T-helper 1 cell treated with Interleukin-12 subunit alpha and Interleukin-12 subunit beta and Interleukin-4 antibody, amounts not matched to agents 30 ng/mL and 1 ng/mL, for 36 hours (primary cell): ENCODE data around the gene BLTP3B. TPM values are rescaled to one million over a fixed set of nuclear protein-coding genes. Genes with fewer than 3 reads are reported as not detected.
"Not testable (repeated sequence)": the region's sequence is repeated elsewhere in the genome, so short reads cannot be mapped to it uniquely, and the experiment has no call there.

Experiments used
- intact Hi-C: fragments of 100-400 bp; cut with micrococcal nuclease; formaldehyde crosslinking; loops from one replicate; pipeline ENCODE4 v1.15.1; 2024
- total RNA-seq: library from RNA; stranded (reverse); gene quantifications from 2 replicates; pipeline ENCODE4 v1.2.3, GENCODE V29; 2022

The BLTP3B gene
- total RNA-seq = 37.0 and 39.2 TPM in 2 replicates

GRCh38 chr12:100142851-100143559, at the start of gene BLTP3B:
Gene BLTP3B, minus strand, starts transcription at chr12:100142874. Its CDS starts 239 bp downstream, at chr12:100142635.
- intact Hi-C loops = loop anchor here (1.0 to 5.0 kb wide), 8 partner anchors 11 to 1626 kb away; partner anchors contain the start of genes ACTR6, APAF1, GAS2L3 and IKBIP

- intact Hi-C loops = no loop called here
Observed at GRCh38 chr12:100189636-100190394, 47.1 kb upstream of the BLTP3B start.

DNA sequence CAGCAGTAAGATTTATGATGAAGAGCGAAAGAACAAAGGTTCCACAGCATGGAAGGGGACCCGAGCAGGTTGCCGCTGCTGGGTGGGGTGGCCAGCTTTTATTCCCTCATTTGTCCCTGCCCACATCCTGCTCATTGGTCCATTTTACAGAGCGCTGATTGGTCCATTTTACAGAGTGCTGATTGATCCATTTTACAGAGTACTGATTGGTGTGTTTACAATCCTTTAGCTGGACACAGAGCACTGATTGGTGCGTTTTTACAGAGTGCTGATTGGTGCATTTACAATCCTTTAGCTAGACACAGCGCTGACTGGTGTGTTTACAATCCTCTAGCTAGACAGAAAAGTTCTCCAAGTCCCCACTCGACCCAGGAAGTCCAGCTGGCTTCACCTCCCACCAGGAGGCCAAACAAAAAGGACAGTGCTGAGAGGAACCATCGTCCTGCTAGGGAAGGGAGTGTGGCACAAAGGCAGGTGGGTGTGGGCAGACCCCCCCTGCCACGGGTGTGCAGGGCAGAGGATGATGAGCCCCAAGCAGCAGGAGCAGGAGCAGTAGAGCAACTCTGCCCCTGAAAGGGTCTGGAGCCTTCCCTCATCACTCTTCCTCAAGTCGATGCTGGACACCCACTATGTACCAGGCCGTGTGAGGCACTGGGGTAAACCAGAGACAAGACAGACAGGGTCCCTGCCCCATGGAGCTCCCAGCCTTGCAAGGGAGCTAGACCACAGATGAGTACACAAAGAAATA, 46.4 kb upstream of the BLTP3B start:
- intact Hi-C loops = not testable (repeated sequence)

- intact Hi-C loops = no loop called here
Observed at GRCh38 chr12:100187857-100188519, 45.3 kb upstream of the BLTP3B start.

GRCh38 chr12:100187068-100187467, 44.4 kb upstream of the BLTP3B start:
- intact Hi-C loops = no loop called here

- intact Hi-C loops = no loop called here
Observed at GRCh38 chr12:100186071-100186470, 43.4 kb upstream of the BLTP3B start.

DNA sequence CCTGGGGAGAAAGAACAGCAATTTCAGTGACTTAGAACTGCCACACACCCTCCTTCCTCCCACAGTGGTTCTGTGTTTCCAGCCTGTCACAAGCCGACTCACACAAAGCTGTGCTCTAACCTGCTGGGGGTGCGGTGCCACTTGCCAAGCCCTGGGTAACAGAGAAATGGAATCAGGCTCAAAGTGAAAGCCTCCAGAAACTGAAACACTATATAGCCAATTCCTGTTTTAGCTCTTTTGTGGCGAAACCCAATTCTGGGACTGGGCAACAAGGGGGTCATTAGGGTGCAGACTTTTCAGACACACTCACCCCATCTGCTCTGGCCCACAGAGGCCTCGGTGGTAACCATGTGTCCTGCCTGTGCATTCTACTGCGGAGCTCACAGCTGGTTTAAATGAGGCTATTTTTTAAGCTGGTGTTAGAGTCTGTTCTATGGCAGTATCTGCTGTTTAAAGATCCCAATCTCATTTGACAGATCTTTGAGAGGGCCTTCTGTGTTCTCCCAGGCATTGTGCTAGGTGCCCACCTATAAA, 42.8 kb upstream of the BLTP3B start:
- intact Hi-C loops = no loop called here

DNA sequence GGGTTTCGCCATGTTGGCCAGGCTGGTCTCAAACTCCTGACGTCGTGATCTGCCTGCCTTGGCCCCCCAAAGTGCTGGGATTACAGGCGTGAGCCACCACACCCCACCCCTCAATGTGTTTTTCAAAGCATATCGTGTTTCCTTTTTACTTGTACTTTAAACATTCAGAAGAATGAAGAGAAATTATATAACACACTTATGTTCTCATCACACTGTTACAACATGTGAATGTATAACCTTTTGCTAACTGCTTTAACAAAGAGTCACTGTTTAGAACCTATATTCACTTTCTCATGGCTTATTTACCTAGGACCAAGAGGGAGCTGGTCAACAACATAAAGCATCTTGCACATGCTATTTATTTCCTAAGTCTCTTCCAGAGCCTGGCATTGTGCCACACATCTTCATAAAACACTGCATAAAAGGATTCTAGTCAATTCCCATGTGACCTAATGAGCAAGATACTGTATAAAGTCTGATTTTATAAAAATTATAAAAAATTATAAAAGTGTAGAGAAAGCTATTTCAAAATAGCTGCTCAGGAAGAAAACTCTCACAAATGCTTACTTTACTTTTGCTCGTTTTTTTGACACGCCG, 42.0 kb upstream of the BLTP3B start:
- intact Hi-C loops = no loop called here

- intact Hi-C loops = no loop called here
Observed at GRCh38 chr12:100179252-100179651, 36.6 kb upstream of the BLTP3B start.

- intact Hi-C loops = not testable (repeated sequence)
Observed at GRCh38 chr12:100176493-100176892, 33.8 kb upstream of the BLTP3B start.

- intact Hi-C loops = no loop called here
Observed at GRCh38 chr12:100174495-100174894, 31.8 kb upstream of the BLTP3B start.

GRCh38 chr12:100173111-100173510, 30.4 kb upstream of the BLTP3B start:
- intact Hi-C loops = no loop called here

- intact Hi-C loops = no loop called here
Observed at GRCh38 chr12:100171248-100171647, 28.6 kb upstream of the BLTP3B start.

GRCh38 chr12:100170313-100170858, 27.7 kb upstream of the BLTP3B start:
- intact Hi-C loops = no loop called here

DNA sequence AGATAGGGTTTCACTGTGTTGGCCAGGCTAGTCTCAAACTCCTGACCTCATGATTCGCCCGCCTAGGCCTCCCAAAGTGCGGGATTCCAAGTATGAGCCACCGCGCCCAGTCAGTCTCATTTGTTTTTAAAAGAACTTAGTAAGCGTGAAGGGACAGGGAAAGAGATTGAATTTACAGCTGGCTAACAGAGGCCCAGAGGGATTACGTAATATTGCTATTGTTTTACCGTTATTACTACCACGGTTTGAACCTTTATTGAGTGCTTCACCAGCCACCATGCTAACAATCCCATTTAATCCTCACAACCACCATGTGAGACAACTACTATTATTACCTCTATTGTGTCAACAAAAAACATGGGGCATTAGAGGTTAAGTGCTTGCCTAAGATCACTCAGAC, 26.7 kb upstream of the BLTP3B start:
- intact Hi-C loops = no loop called here

GRCh38 chr12:100168562-100168961, 25.9 kb upstream of the BLTP3B start:
- intact Hi-C loops = no loop called here

- intact Hi-C loops = no loop called here
Observed at GRCh38 chr12:100166232-100166631, 23.6 kb upstream of the BLTP3B start.

GRCh38 chr12:100165356-100165755, 22.7 kb upstream of the BLTP3B start:
- intact Hi-C loops = no loop called here

DNA sequence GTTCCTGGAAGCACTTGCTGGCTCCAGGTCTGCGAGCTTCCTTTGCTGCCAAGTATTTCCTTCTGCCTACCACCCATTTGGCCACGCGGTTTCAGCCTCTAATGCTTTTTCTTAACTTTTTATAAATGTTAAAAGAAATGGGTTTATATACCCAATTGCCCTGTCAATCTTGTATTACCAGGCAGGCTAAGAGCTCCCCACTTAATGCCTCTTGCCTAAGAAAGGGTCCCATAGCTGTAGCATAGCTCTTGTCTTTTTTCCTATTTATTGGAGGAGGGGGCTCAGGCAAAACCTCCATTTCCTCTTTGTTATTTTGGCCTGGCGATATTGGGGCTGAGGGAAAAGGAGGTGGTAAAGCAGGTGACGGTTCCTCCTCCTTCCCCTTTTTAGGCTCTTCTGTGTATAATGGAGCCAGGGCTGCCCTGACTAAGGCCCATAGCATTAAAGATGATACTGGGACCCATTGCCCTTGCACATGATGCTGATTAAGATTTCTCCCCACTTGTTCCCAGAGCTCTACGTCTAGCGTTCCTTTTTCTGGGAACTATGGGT, 21.6 kb upstream of the BLTP3B start:
- intact Hi-C loops = loop anchor here (1.0 kb wide), 4 partner anchors 10 to 36 kb away; partner anchors contain the start of gene ACTR6
